Fibroblast of the aortic adventitia (primary cell): ENCODE results near the gene TEDDM1. TPM values are rescaled to one million over a fixed set of nuclear protein-coding genes. Genes with fewer than 3 reads are reported as not detected.

Source experiments
- DNase-seq: peaks from one replicate; pipeline ENCODE4 v3.0.0-alpha.2; 2010; ENCODE audit warnings: low read depth
- H3K4me3 ChIP-seq: 2 replicates; pipeline ENCODE4 v1.5.1; 2011; ENCODE audit warnings: low read depth, mild to moderate bottlenecking, control low read depth, low read length, moderate library complexity
- CTCF ChIP-seq: IDR thresholded peaks from 2 replicates; pipeline ENCODE4 v1.5.1; 2011; ENCODE audit warnings: mild to moderate bottlenecking, low read length, control low read depth, inconsistent platforms; ENCODE audit not compliant: insufficient read depth
- total RNA-seq: library from RNA; depleted of rRNA; stranded (reverse); fragments of >200 nt; gene quantifications from 2 replicates; pipeline ENCODE4 v1.2.3, GENCODE V29; 2012; ENCODE audit warnings: low replicate concordance

Gene TEDDM1
- total RNA-seq, 1 donor: not detected

- no peak for DNase-seq
- no peak overlapping the region for H3K4me3 ChIP-seq
- TF ChIP-seq CTCF: no peak
Observed at GRCh38 chr1:182357171-182357570, 43.3 kb downstream of the TEDDM1 start.

GRCh38 chr1:182355723-182356098, 44.8 kb downstream of the TEDDM1 start:
- no peak overlapping the region for H3K4me3 ChIP-seq
- no peak for DNase-seq
- no peak for TF ChIP-seq CTCF

- no peak for TF ChIP-seq CTCF
- H3K4me3 ChIP-seq: no peak overlapping the region
- DNase-seq: no peak
Observed at GRCh38 chr1:182351790-182352364, 48.6 kb downstream of the TEDDM1 start.

DNA sequence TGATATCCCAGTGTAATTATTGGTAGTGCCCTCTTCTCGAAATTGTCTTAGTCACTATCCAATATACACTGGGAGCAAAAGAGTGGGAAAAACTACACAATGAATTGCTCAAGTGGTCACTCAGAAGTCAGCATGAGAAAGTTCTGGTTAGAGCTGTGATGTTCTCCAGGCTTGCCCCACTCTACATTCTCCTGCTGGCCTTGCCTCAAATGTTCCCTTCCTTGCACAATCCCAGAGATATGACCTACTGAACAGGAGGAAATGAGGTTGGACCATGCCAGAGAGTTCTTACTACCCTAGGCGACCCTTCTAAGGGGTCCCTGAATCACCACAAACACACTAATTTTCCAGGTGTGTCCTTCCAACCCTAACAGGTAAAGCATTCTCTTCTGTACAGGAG, 49.6 kb downstream of the TEDDM1 start:
- DNase-seq: no peak
- TF ChIP-seq CTCF: no peak
- H3K4me3 ChIP-seq: no peak overlapping the region

- H3K4me3 ChIP-seq: no peak overlapping the region
- no peak for TF ChIP-seq CTCF
- DNase-seq: no peak
Observed at GRCh38 chr1:182348961-182349747, 51.3 kb downstream of the TEDDM1 start.

Other genes starting within 250 kb of the TEDDM1 start
- 136 and 296 TPM in 2 replicates for gene GLUL, start 8.9 kb downstream of the TEDDM1 start, total RNA-seq
- not detected in 2 replicates for gene RGSL1, start 49.5 kb upstream of the TEDDM1 start, total RNA-seq
- 9.5 and 12.3 TPM in 2 replicates for gene RNASEL, start 188.6 kb upstream of the TEDDM1 start, total RNA-seq
- 2.3 and 2.5 TPM in 2 replicates for gene RGS16, start 203.7 kb upstream of the TEDDM1 start, total RNA-seq